IMR-90 (cell line): ENCODE data around the gene FGFR4. TPM values are rescaled to one million over a fixed set of nuclear protein-coding genes. Genes with fewer than 3 reads are reported as not detected.

Experiments used
- MAZ ChIP-seq: IDR thresholded peaks from 2 replicates; pipeline ENCODE4 v1.6.1; 2012; ENCODE audit warnings: low read depth, mild to moderate bottlenecking, low read length, improper control_type of control experiment, moderate library complexity, borderline replicate concordance
- MXI1 ChIP-seq: IDR thresholded peaks from 2 replicates; pipeline ENCODE4 v1.6.1; 2012; ENCODE audit warnings: low read depth, mild to moderate bottlenecking, low read length, moderate library complexity, borderline replicate concordance
- NFE2L2 ChIP-seq: fragments of 150-350 bp; IDR thresholded peaks from 2 replicates; pipeline ENCODE4 v1.6.1; 2016; ENCODE audit warnings: low read depth, mild to moderate bottlenecking, low read length
- RAD21 ChIP-seq: IDR thresholded peaks from 2 replicates; pipeline ENCODE4 v1.6.1; 2012; ENCODE audit warnings: low read length, improper control_type of control experiment
- SMC3 ChIP-seq: fragments of 150-350 bp; IDR thresholded peaks from 2 replicates; pipeline ENCODE4 v1.6.1; 2016; ENCODE audit warnings: low read depth, mild to moderate bottlenecking, antibody characterized with exemption, low read length, moderate library complexity
- polyA plus RNA-seq, 3 experiments: library from polyadenylated mRNA; depleted of rRNA; stranded (reverse); fragments of >200 nt; gene quantifications; 2 replicates each; pipeline ENCODE4 v1.2.3, GENCODE V29; 2012; ENCODE audit warnings: low replicate concordance in 1 of 3
- total RNA-seq: library from RNA; depleted of rRNA; stranded (reverse); fragments of >200 nt; gene quantifications from 2 replicates; pipeline ENCODE4 v1.2.3, GENCODE V29; 2012

The FGFR4 gene
- total and polyA plus RNA-seq, 2 of the 4 experiments (the other 2 are of a cell fraction) = 0.90 to 2.4 TPM

DNA sequence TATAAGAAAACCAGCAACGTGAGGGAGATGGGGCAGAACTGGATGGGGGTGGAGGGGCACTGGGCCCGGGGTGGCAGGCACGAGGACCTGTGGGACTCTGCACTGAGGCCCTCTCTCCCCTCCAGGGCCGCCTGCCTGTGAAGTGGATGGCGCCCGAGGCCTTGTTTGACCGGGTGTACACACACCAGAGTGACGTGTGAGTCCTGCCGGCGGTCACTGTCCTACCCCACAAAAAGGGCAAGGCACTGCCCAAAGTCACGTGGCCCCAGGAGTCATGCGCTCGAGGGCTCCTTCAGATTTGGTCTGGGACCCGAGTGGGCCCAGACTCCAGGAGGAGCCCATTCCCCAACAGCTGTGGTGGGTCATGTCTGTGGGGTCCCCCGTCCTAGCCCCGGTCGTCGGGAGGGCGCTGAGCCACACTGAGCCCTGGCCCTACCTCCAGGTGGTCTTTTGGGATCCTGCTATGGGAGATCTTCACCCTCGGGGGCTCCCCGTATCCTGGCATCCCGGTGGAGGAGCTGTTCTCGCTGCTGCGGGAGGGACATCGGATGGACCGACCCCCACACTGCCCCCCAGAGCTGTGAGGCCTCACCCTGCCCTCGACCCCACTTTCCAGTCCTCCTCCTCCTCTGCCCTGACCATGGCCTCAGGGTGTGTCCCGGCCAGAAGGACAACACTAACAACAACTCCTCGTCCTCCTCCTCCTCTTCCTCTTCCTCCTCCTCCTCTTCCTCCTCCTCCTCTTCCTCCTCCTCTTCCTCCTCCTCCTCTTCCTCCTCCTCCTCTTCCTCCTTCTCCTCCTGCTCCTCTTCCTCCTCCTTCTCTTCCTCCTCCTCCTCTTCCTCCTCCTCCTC is 9.7 kb downstream of the FGFR4 start (continued):
- TF ChIP-seq SMC3 (no peak), MAZ (no peak), MXI1 (no peak), RAD21 (no peak), NFE2L2 (no peak)
